T-cell (primary cell): ENCODE measurements around the gene IMPDH2. TPM values are rescaled to one million over a fixed set of nuclear protein-coding genes. Genes with fewer than 3 reads are reported as not detected.

Source experiments
- ATAC-seq, 4 experiments: fragments of 200-7000 bp in 3 of 4; fragments of 150-1000 bp in 1 of 4; cut with Tn5 transposase; replicated peaks in 1 of 4; 1 replicate in 3 of 4; 2 replicates in 1 of 4; pipeline ENCODE4 v1.10.0; 2021; ENCODE audit warnings: moderate library complexity in 3 of 4, mild to moderate bottlenecking in 2 of 4, moderate number of reproducible peaks in 1 of 4
- CTCF ChIA-PET, 2 donors: fragments of 300-600 bp; sonication (Branson Sonifier 250); formaldehyde crosslinking; loops; one replicate each; lab custom pipeline; 2022; ENCODE audit warnings: antibody characterized with exemption in 2 of 2; lab: Charles Lee
- POLR2A ChIA-PET, 2 donors: fragments of 300-600 bp; sonication (Branson Sonifier 250); formaldehyde crosslinking; loops; one replicate each; lab custom pipeline; 2022; ENCODE audit warnings: antibody characterized with exemption in 2 of 2; lab: Charles Lee
- DNase-seq, 35 experiments: peaks; one replicate each; pipeline versions ENCODE4 v3.0.0 to v3.0.0-alpha.2; 2013 to 2023
- H3K27ac ChIP-seq: one replicate; pipeline ENCODE4 v1.5.1; 2013; ENCODE audit warnings: low read length
- H3K27me3 ChIP-seq, 2 experiments: replicated peaks in 1 of 2; 1 replicate in 1 of 2; 2 replicates in 1 of 2; pipeline versions ENCODE4 v1.6.1 to v1.7.0; 2013; ENCODE audit warnings: low read length in 1 of 2, mixed read lengths in 1 of 2; ENCODE audit not compliant: control insufficient read depth in 2 of 2, insufficient read depth in 2 of 2; ENCODE audit errors: extremely low read depth in 1 of 2
- H3K36me3 ChIP-seq, 2 donors: 1 replicate in 1 of 2; 2 replicates in 1 of 2; pipeline versions ENCODE4 v1.6.1 to v1.7.0; 2013; ENCODE audit warnings: low read length in 1 of 2; ENCODE audit not compliant: control insufficient read depth in 2 of 2, insufficient read depth in 1 of 2; ENCODE audit errors: extremely low read depth in 1 of 2
- H3K4me1 ChIP-seq, 2 experiments: 1 replicate in 1 of 2; 2 replicates in 1 of 2; pipeline versions ENCODE4 v1.6.1 to v1.7.0; 2013; ENCODE audit warnings: low read length in 2 of 2, mixed read lengths in 1 of 2; ENCODE audit not compliant: insufficient read depth in 2 of 2, control insufficient read depth in 1 of 2; ENCODE audit errors: extremely low read depth in 1 of 2
- H3K4me3 ChIP-seq, 2 donors: 1 replicate in 1 of 2; 2 replicates in 1 of 2; pipeline versions ENCODE4 v1.5.1 to v1.7.0; 2013; ENCODE audit warnings: mild to moderate bottlenecking in 2 of 2, low read length in 1 of 2, moderate library complexity in 1 of 2; ENCODE audit not compliant: control insufficient read depth in 1 of 2; ENCODE audit errors: extremely low read depth in 1 of 2
- H3K9me3 ChIP-seq: 2 replicates; pipeline ENCODE4 v1.7.0; 2013
- H3K27ac Mint-ChIP-seq, 2 donors: one replicate each; pipeline ENCODE4 v1.8.0; 2020 to 2021; ENCODE audit warnings: mild to moderate bottlenecking in 2 of 2, mixed read lengths in 2 of 2
- H3K27me3 Mint-ChIP-seq, 2 donors: one replicate each; pipeline ENCODE4 v1.8.0; 2021 to 2022; ENCODE audit warnings: mixed read lengths in 2 of 2
- H3K36me3 Mint-ChIP-seq: one replicate; pipeline ENCODE4 v1.8.0; 2021; ENCODE audit warnings: mixed read lengths
- H3K4me1 Mint-ChIP-seq, 3 donors: one replicate each; pipeline ENCODE4 v1.8.0; 2020 to 2022; ENCODE audit warnings: mixed read lengths in 3 of 3, mild to moderate bottlenecking in 1 of 3
- H3K4me3 Mint-ChIP-seq, 3 donors: one replicate each; pipeline ENCODE4 v1.8.0; 2020 to 2022; ENCODE audit warnings: mild to moderate bottlenecking in 3 of 3, mixed read lengths in 3 of 3, moderate library complexity in 3 of 3
- H3K9me3 Mint-ChIP-seq, 3 donors: one replicate each; pipeline ENCODE4 v1.8.0; 2020 to 2022; ENCODE audit warnings: mixed read lengths in 3 of 3
- WGBS: methylation state at CpG from one replicate; pipeline ENCODE4 v1.1.5; 2013; ENCODE audit warnings: missing lambda C conversion rate; ENCODE audit not compliant: insufficient coverage; 5-methylcytosine and 5-hydroxymethylcytosine counted together
- total RNA-seq, 35 experiments: library from RNA in 6 of 35; stranded (reverse) in 6 of 35; fragments of 120-200 nt in 1 of 35; gene quantifications; one replicate each; pipeline versions ENCODE4 v1.2.1 to v1.2.4 and lab custom pipeline; 2013 to 2026

Gene IMPDH2
- total RNA-seq, 5 donors from 2014 or later (not counting 1 experiment from before 2014, with no cell fraction given) = 110 to 160 (median 149) TPM

- Mint-ChIP-seq H3K9me3 (no peaks in the 10 kb centered on the region), H3K36me3 (peaks cover 17% of the 10 kb centered on the region), H3K27me3 (no peaks in the 10 kb centered on the region), H3K27ac (peak overlapping the region; percentile 76 to 96), H3K4me1 (peaks cover 54 to 60% (median 57%) of the 10 kb centered on the region in 3 donors), H3K4me3 (peak overlapping the region; percentile 90 to 93 (median 91))
- H3K4me3 ChIP-seq = peak overlapping the region; percentile 85 to 90
- peaks cover 15 to 34% of the 10 kb centered on the region in 2 donors for H3K36me3 ChIP-seq
- WGBS = under 1% methylated on average over 48 of the region's 51 CpGs
- no peak for ATAC-seq
- peak in 2 of 35 experiments; percentile 29 to 44 for DNase-seq
- peaks cover 20 to 53% of the 10 kb centered on the region in 2 experiments for H3K4me1 ChIP-seq
- H3K27ac ChIP-seq = peak overlapping the region; percentile 75
- POLR2A ChIA-PET = interaction anchor here (0.5 to 2.2 kb wide), 9 partner anchors 9 to 456 kb away, joined by 3 to 16 read pairs (median 4); partner anchors contain the start of gene WDR6 (in 1 of the 2)
- H3K27me3 ChIP-seq = no peaks in the 10 kb centered on the region
- H3K9me3 ChIP-seq = no peaks in the 10 kb centered on the region
- CTCF ChIA-PET = interaction anchor here (0.6 to 3.6 kb wide), 7 partner anchors 11 to 363 kb away, joined by 3 to 46 read pairs (median 6); partner anchors contain the start of genes WDR6 (in 2 of the 2) and QRICH1 (in 1 of the 2)
Observed at GRCh38 chr3:49020330-49021212, 8.6 kb downstream of the IMPDH2 start.

GRCh38 chr3:49019941-49020329 lies 9.3 kb downstream of the IMPDH2 start:
- H3K36me3 Mint-ChIP-seq = peaks cover 18% of the 10 kb centered on the region
- CTCF ChIA-PET = interaction anchor here (0.6 to 3.6 kb wide), 5 partner anchors 11 to 362 kb away, joined by 3 to 46 read pairs (median 6); partner anchors contain the start of gene WDR6 (in 2 of the 2)
- peak overlapping the region; percentile 76 to 78 for H3K27ac Mint-ChIP-seq
- H3K36me3 ChIP-seq = peaks cover 13 to 34% of the 10 kb centered on the region in 2 donors
- peaks cover 20 to 52% of the 10 kb centered on the region in 2 experiments for H3K4me1 ChIP-seq
- peak overlapping the region; percentile 75 for H3K27ac ChIP-seq
- H3K27me3 Mint-ChIP-seq = no peaks in the 10 kb centered on the region
- no peaks in the 10 kb centered on the region for H3K27me3 ChIP-seq
- H3K4me1 Mint-ChIP-seq = peaks cover 47 to 54% (median 52%) of the 10 kb centered on the region in 3 donors
- POLR2A ChIA-PET = interaction anchor here (0.5 to 1.5 kb wide), 5 partner anchors 10 to 53 kb away, joined by 3 to 11 read pairs (median 5); partner anchors contain the start of gene WDR6 (in 1 of the 2)
- peak overlapping the region; percentile 90 to 93 (median 91) for H3K4me3 Mint-ChIP-seq
- no peaks in the 10 kb centered on the region for H3K9me3 ChIP-seq
- no peak for ATAC-seq
- 42% methylated on average over 12 of the region's 12 CpGs for WGBS
- no peak for DNase-seq
- no peaks in the 10 kb centered on the region for H3K9me3 Mint-ChIP-seq
- peak overlapping the region; percentile 85 to 90 for H3K4me3 ChIP-seq

GRCh38 chr3:49018707-49019006 lies 10.5 kb downstream of the IMPDH2 start:
- peaks cover 16% of the 10 kb centered on the region for H3K36me3 Mint-ChIP-seq
- POLR2A ChIA-PET = interaction anchor here (0.7 to 1.7 kb wide), 3 partner anchors 11 to 102 kb away, joined by 3 to 6 read pairs (median 3); partner anchors contain the start of genes USP19 (in 1 of the 2) and WDR6 (in 1 of the 2)

GRCh38 chr3:49017971-49018706 lies 11.1 kb downstream of the IMPDH2 start, which contains the start of gene DALRD3:
DALRD3 (minus strand) TSS chr3:49018580; CDS start chr3:49018564, 16 bp downstream.
- ChIA-PET POLR2A (interaction anchor here (1.1 to 1.7 kb wide), 4 partner anchors 11 to 103 kb away, joined by 3 to 6 read pairs (median 4); partner anchors contain the start of genes WDR6 (in 2 of the 2), IMPDH2 (in 1 of the 2) and USP19 (in 1 of the 2)), CTCF (interaction anchor here in 1 of 2 donors (1.5 kb wide), 1 partner anchor 11 kb away, joined by 9 read pairs; the partner anchor contains the start of gene WDR6)
- H3K27me3 Mint-ChIP-seq = no peaks in the 10 kb centered on the region
- peaks cover 35 to 44% (median 43%) of the 10 kb centered on the region in 3 donors for H3K4me1 Mint-ChIP-seq
- no peaks in the 10 kb centered on the region for H3K9me3 ChIP-seq
- H3K4me1 ChIP-seq = peaks cover 19 to 52% of the 10 kb centered on the region in 2 experiments
- no peaks in the 10 kb centered on the region for H3K9me3 Mint-ChIP-seq
- peaks cover 14% of the 10 kb centered on the region for H3K36me3 Mint-ChIP-seq
- peak within 1 kb of the TSS; percentile 90 to 93 (median 91) for H3K4me3 Mint-ChIP-seq
- peak within 1 kb of the TSS; percentile 85 to 91 for H3K27ac Mint-ChIP-seq
- under 1% methylated on average over 85 of the region's 85 CpGs for WGBS
- DNase-seq (peak in 32 of 35 experiments; percentile 31 to 65 (median 47)), ATAC-seq (peak; percentile 6 to 17 (median 8))
- H3K27ac ChIP-seq = peak within 1 kb of the TSS; percentile 58
- H3K36me3 ChIP-seq = peaks cover 23 to 31% of the 10 kb centered on the region in 2 donors
- H3K4me3 ChIP-seq = peak within 1 kb of the TSS; percentile 71 to 78
- no peaks in the 10 kb centered on the region for H3K27me3 ChIP-seq

More at GRCh38 chr3:49018707-49019006, 10.5 kb downstream of the IMPDH2 start:
- Mint-ChIP-seq H3K4me1 (peaks cover 39 to 48% (median 47%) of the 10 kb centered on the region in 3 donors), H3K9me3 (no peaks in the 10 kb centered on the region), H3K27me3 (no peaks in the 10 kb centered on the region), H3K4me3 (peak overlapping the region; percentile 90 to 93 (median 91)), H3K27ac (peak overlapping the region; percentile 85 to 91)
- DNase-seq (no peak), ATAC-seq (no peak)
- H3K9me3 ChIP-seq = no peaks in the 10 kb centered on the region
- no peaks in the 10 kb centered on the region for H3K27me3 ChIP-seq
- H3K4me3 ChIP-seq = peak overlapping the region; percentile 71 to 78
- CTCF ChIA-PET = no interaction called here
- 2% methylated on average over 16 of the region's 18 CpGs for WGBS
- H3K36me3 ChIP-seq = peaks cover 18 to 33% of the 10 kb centered on the region in 2 donors
- peaks cover 20 to 57% of the 10 kb centered on the region in 2 experiments for H3K4me1 ChIP-seq
- H3K27ac ChIP-seq = peak overlapping the region; percentile 58

- 7% methylated on average over 22 of the region's 23 CpGs for WGBS
- DNase-seq = no peak
Observed at GRCh38 chr3:49017229-49017970, 11.8 kb downstream of the IMPDH2 start.

More at GRCh38 chr3:49017229-49017970, 11.8 kb downstream of the IMPDH2 start:
- no peak for ATAC-seq
- Histone ChIP-seq H3K4me1 (peaks cover 14 to 45% of the 10 kb centered on the region in 2 experiments), H3K9me3 (no peaks in the 10 kb centered on the region), H3K4me3 (peak overlapping the region; percentile 71 to 78), H3K36me3 (peaks cover 30 to 32% of the 10 kb centered on the region in 2 donors), H3K27me3 (no peaks in the 10 kb centered on the region), H3K27ac (peak overlapping the region; percentile 41)
- H3K27me3 Mint-ChIP-seq = no peaks in the 10 kb centered on the region
- peak overlapping the region; percentile 90 to 93 (median 91) for H3K4me3 Mint-ChIP-seq
- ChIA-PET CTCF (interaction anchor here in 1 of 2 donors (1.5 kb wide), 1 partner anchor 10 kb away, joined by 9 read pairs; the partner anchor contains the start of gene WDR6), POLR2A (interaction anchor here (0.6 to 1.7 kb wide), 4 partner anchors 10 to 314 kb away, joined by 3 to 6 read pairs (median 4); partner anchors contain the start of genes WDR6 (in 2 of the 2) and IMPDH2 (in 1 of the 2))
- H3K27ac Mint-ChIP-seq = peak overlapping the region; percentile 61 to 66
- H3K4me1 Mint-ChIP-seq = peaks cover 30 to 39% (median 36%) of the 10 kb centered on the region in 3 donors
- H3K9me3 Mint-ChIP-seq = no peaks in the 10 kb centered on the region
- H3K36me3 Mint-ChIP-seq = peaks cover 12% of the 10 kb centered on the region
